KBM-7 (cell line): ENCODE data around the gene RBM15B.

ENCODE experiments used
- DNase-seq: peaks from one replicate; pipeline ENCODE4 v3.0.0-alpha.2; 2015
- in situ Hi-C: fragments of 300-500 bp; cut with MboI; formaldehyde crosslinking; loops from 2 replicates; pipeline ENCODE4 v1.14.3; 2020; ENCODE audit warnings: low sequenced_read_pairs, low pct_unique_long_range_greater_than_20kb, mixed read lengths

Gene RBM15B

DNA sequence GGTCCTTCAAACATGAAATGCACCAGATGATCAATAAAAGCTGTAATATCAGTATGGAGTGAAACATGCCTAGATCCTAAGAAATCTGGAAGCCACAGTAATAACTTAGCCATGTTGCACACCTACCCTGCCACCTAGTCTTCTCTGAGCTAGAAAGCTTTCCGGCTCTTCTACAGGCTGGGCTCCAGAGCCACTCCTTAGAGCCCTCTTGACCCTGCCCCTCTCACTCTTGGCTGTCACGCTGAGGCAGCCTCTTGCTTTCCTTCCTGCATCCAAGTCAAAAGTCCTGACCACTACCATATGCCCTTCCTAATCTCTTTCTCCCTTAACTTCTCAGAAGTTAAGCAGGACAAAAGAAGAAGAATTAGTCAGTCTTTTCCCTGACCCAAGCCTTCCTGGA is 17.7 kb downstream of the RBM15B start:
- in situ Hi-C loops: no loop called here
- DNase-seq: no peak

DNA sequence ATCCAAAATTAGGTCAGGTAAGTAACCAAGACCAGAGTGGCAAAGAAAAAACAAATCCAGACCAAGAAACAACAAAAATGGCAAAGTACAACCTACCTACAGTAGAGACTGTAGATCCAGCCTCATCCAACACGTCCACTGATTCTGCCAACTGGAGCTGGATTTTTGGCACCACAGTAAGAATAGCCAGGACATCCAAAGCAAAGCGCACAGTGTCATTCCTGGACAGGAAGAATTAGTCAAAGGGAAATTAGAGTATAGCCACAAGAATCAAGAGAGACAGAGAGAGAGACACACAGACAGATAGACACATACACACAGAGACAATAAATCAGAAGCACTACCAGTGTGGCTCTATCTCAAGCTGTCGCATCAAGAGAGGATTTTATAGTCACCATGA is 31.1 kb downstream of the RBM15B start:
- DNase-seq: no peak
- in situ Hi-C loops: no loop called here

DNA sequence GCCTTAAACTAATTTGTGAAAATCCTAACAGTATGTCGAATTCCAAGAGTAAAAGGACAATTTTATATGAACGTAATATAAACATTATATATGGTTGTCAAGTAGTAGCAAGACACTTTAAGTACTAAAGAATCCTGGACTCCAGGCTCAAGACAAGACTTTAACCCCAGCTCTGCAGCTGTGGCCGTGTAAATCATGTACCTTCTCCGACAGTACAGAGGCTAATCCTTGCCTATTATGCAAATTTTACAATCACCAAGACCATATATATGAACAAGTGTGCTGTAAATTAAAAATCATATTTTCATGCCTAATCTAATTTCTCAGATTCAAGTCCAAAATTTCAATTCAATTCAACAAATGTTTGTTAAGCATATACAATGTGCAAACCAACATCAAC is 35.8 kb downstream of the RBM15B start:
- DNase-seq: no peak
- in situ Hi-C loops: no loop called here

DNA sequence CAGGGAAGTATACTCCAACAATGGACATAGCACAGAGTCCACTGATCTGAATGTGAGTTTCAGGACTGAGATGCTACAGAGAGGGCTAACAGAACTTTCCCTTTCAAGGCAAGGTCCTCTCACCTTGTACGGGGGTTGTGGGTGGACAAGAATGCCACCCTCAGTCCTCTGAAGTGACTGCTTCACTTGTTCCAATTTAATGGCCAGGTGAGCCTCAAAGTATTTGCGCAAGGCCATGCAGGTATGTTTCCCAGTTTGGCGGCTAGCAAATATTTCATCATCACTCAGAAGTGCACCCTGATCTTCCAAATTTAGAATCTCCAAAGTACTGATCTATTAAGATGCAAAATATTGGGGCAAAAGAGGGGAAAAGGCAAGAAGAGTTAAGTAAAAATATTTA is 38.1 kb downstream of the RBM15B start:
- in situ Hi-C loops: no loop called here
- no peak for DNase-seq

DNA sequence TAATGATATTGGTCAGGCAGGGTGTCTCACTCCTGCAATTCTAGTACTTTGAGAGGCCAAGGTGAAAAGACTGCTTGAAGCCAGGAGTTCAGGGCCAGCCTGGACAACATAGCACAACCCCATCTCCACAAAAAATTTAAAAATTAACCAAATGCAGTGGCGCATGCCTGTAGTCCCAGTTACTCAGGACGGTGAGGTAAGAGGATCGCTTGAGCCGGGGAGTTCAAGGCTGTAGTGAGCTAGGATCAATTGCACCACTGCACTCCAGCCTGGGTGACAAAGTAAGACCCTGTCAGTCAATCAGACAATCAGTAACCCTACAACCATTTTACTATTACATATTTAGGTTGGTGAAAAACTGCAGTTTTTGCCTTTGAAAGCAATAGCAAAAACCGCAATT is 43.0 kb downstream of the RBM15B start:
- DNase-seq: no peak
- in situ Hi-C loops: no loop called here

DNA sequence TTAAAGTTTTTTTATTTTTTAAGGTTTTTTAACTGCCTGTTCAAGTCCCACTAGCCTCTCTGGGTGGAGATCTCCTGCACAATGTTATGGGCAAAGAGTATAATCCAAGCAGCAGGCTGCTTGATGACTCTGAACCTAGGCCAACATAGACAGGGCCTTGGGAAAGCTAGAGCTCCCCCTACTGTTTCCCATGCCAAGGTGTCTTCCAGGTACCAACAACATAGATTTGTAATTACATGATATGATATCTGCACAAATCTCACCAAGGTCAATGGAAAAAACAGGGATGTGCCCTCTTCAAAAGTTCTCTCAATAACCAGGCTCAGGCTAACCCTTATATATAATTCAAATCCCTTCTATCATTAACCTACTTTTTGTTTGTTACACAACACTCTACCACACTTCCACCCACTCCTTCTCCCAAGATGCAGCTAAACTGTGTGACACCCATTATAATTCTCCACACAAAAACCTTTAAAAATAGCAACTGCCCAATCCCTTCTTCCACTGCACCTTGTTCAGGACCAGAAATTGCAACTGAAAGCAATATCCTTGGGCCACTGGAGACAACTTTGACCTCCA is 43.8 kb downstream of the RBM15B start:
- in situ Hi-C loops: no loop called here
- DNase-seq: peak; percentile 69

DNA sequence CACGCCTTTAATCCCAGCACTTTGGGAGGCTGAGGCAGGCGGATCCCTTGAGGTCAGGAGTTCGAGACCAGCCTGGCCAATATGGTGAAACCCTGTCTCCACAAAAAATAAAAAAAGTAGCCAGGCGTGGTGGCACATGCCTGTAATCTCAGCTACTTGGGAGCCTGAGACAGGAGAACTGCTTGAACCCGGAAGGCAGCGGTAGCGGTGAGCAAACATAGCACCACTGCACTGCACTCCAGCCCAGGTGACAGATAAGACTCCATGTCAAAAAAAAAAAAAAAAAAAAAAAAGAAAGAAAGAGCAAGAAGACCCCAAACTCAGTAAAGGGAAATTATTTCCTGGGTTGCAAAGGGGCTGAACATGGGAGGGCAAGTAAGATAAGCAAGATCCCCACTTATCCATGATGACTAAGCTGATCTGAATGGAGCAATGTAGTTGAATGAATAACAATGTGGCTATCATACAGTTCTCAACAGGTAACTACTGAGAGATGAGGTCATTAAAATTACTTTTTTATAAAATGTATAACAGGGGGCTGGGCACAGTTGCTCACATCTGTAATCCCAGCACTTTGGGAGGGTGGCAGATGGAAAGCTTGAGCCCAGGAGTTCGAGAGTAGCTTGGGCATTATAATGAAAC is 46.0 kb downstream of the RBM15B start:
- DNase-seq: no peak
- in situ Hi-C loops: no loop called here

DNA sequence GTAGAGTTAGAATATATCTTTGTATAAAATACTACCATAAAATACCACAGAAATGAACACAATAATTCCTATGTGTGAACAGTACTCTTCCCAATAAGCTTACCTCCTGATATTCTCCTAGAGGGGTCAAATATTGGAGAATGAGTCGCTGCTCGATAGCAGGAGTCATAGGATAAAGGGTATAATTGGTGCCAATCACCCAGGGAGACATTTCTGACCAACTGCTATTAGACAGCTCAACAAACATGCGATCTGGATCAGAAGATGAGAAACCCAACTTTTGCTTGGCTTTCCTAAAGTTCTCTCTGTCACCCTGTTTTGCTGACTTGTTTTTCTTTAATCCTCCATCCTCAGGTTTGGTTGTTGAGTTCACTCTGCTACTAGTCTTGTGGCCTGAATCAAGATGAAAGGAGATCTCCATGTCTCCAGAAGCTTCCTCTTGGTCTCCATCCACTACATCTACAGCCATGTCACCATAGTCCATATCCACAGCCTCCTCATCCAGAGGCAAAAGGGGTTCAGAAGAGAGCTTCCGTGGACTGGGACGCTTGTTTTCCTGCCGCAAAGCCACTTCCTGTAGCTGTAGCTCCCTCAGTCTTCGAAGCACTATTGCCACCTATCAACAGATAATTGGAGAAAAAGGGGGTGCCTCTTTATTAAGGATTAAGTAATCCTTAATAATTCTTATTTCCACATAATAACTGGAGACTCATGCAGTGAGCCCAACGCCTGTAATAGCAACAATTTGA is 50.4 kb downstream of the RBM15B start:
- in situ Hi-C loops: no loop called here

DNA sequence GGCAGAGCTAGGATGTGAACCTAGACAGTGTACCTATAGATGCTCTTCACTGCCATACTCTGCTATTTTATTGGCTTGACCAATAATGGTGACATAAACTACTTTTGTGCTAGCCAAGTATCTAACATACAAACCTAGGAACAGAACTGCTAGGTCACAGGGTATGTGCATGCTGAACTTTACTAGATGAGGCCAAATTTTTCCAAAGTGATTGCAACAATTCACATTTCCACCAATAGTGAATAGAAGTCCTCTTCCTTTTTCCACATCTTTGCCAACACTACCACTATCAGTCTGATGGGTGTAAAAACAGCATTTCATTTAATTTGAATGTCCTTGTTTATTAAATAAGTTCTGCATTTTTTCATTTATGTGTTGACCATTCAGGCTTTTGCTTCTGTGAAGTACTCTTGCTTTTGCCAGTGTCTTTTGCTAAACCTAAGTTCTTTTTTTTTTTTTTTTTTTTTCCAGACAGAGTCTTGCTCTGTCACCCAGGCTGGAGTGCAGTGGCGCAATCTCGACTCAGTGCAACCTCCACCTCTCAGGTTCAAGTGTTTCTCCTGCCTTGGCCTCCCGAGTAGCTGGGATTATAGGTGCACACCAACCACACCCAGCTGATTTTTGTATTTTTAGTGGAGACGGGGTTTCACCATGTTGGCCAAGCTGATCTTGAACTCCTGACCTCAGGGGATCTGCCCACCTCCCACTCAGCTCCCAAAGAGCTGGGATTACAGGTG is 54.6 kb downstream of the RBM15B start:
- in situ Hi-C loops: no loop called here
- no peak for DNase-seq

More for the DNA sequence above, 50.4 kb downstream of the RBM15B start:
- no peak for DNase-seq
